CD4-positive, CD25-positive, alpha-beta regulatory T cell (primary cell): ENCODE data around the gene DHRS7B. TPM values are rescaled to one million over a fixed set of nuclear protein-coding genes. Genes with fewer than 3 reads are reported as not detected.

Experiments
- ATAC-seq, 2 donors: fragments of 150-1000 bp; cut with Tn5 transposase; one replicate each; pipeline ENCODE4 v1.10.0; 2021; ENCODE audit warnings: low read depth in 2 of 2, moderate number of reproducible peaks in 2 of 2, moderate library complexity in 1 of 2
- DNase-seq, 3 donors: peaks; one replicate each; pipeline versions ENCODE4 v3.0.0 to v3.0.0-alpha.2; 2012 to 2022; ENCODE audit warnings: mixed read lengths in 1 of 3
- H3K27ac ChIP-seq: one replicate; pipeline ENCODE4 v1.7.0; 2013; ENCODE audit warnings: mild to moderate bottlenecking, low read length; ENCODE audit not compliant: insufficient read depth, poor library complexity, severe bottlenecking
- H3K27me3 ChIP-seq: one replicate; pipeline ENCODE4 v1.7.0; 2013; ENCODE audit warnings: low read length; ENCODE audit not compliant: control insufficient read depth, insufficient read depth
- H3K36me3 ChIP-seq: one replicate; pipeline ENCODE4 v1.7.0; 2013; ENCODE audit warnings: mild to moderate bottlenecking, low read length, moderate library complexity; ENCODE audit not compliant: control insufficient read depth, insufficient read depth
- H3K4me1 ChIP-seq: 2 replicates; pipeline ENCODE4 v1.7.0; 2013; ENCODE audit warnings: mild to moderate bottlenecking, low read length; ENCODE audit not compliant: insufficient read depth, control insufficient read depth, poor library complexity, severe bottlenecking
- H3K4me3 ChIP-seq: one replicate; pipeline ENCODE4 v1.7.0; 2013; ENCODE audit warnings: low read depth, mild to moderate bottlenecking, low read length, moderate library complexity
- H3K9me3 ChIP-seq, 2 experiments: 1 replicate in 1 of 2; 2 replicates in 1 of 2; pipeline ENCODE4 v1.7.0; 2013; ENCODE audit warnings: low read length in 2 of 2, mild to moderate bottlenecking in 1 of 2, moderate library complexity in 1 of 2; ENCODE audit not compliant: control insufficient read depth in 2 of 2
- H3K27ac Mint-ChIP-seq, 3 donors: one replicate each; pipeline ENCODE4 v1.8.0; 2020 to 2022; ENCODE audit warnings: mild to moderate bottlenecking in 3 of 3, mixed read lengths in 3 of 3, moderate library complexity in 2 of 3
- H3K27me3 Mint-ChIP-seq: one replicate; pipeline ENCODE4 v1.8.0; 2022; ENCODE audit warnings: mild to moderate bottlenecking, mixed read lengths
- H3K36me3 Mint-ChIP-seq: one replicate; pipeline ENCODE4 v1.8.0; 2020; ENCODE audit warnings: mixed read lengths
- H3K4me1 Mint-ChIP-seq, 4 donors: one replicate each; pipeline ENCODE4 v1.8.0; 2020 to 2022; ENCODE audit warnings: mixed read lengths in 4 of 4, mild to moderate bottlenecking in 1 of 4
- H3K4me3 Mint-ChIP-seq, 4 donors: one replicate each; pipeline ENCODE4 v1.8.0; 2020 to 2022; ENCODE audit warnings: mild to moderate bottlenecking in 4 of 4, mixed read lengths in 4 of 4, moderate library complexity in 3 of 4
- H3K9me3 Mint-ChIP-seq, 7 donors: one replicate each; pipeline ENCODE4 v1.8.0; 2020 to 2022; ENCODE audit warnings: mixed read lengths in 7 of 7, mild to moderate bottlenecking in 3 of 7, moderate library complexity in 2 of 7
- polyA plus RNA-seq, 4 donors: library from polyadenylated mRNA; unstranded; fragments of 300-500 nt; fragmentation: Illumina TruSeq; gene quantifications; one replicate each; pipeline ENCODE4 v1.2.3, GENCODE V29; 2021
- total RNA-seq: library from RNA; stranded (reverse); gene quantifications from one replicate; pipeline ENCODE4 v1.2.3, GENCODE V29; 2022

The DHRS7B gene
- total and polyA plus RNA-seq, 5 donors from 2014 or later: 7.6 to 17.2 (median 12.2) TPM

DNA sequence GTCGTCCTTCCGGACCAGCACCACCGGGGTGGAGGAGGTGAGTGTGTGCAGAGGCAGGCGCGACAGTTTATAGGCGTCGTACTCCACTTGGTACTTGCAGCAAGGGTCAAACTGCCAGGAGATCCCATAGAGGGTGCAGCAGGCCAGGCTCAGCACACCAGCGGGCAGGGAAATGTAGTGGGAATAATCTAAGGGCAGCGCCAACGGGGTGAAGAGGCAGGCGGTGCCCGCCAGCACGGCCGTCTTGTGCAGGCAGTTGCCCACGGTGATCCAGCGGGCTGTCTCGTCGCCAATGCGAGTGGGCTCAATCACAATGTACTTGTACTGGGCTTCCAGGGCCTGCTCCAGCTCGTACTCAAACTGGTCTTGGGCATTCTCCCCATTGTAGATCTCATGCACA, 71.6 kb downstream of the DHRS7B start:
- no peak for ATAC-seq
- peaks cover 34% of the 10 kb centered on the region for H3K36me3 ChIP-seq
- no peaks in the 10 kb centered on the region for H3K9me3 ChIP-seq
- H3K27me3 ChIP-seq: no peaks in the 10 kb centered on the region
- no peaks in the 10 kb centered on the region for H3K9me3 Mint-ChIP-seq
- H3K4me3 ChIP-seq: no peak overlapping the region
- H3K4me3 Mint-ChIP-seq: no peak overlapping the region
- H3K4me1 ChIP-seq: no peaks in the 10 kb centered on the region
- H3K27me3 Mint-ChIP-seq: no peaks in the 10 kb centered on the region
- DNase-seq: no peak
- H3K4me1 Mint-ChIP-seq: peaks cover 0 to 25% (median 9%) of the 10 kb centered on the region in 4 donors
- H3K27ac ChIP-seq: no peak overlapping the region
- peaks cover 30% of the 10 kb centered on the region for H3K36me3 Mint-ChIP-seq
- peak overlapping the region in 1 of 3 donors; percentile 53 for H3K27ac Mint-ChIP-seq

DNA sequence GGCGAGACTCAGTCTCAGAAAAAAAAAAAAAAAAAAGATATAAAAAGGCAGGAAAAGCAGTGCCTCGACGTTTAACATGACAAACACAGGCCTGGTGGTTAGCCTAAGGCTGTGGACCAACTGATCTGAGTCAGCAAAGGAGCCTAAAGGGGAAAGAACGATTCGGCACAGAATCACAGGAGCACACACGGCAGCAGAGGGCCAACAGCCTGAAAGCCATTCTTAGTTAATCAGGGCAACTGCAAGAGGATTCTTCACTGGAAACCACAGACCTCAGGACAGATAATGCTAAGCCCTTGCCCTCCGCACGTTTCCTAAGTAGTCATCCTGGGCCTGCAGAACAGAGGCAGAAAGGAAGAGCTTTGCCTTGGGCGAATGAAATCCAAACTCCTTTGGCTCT, 72.5 kb downstream of the DHRS7B start:
- Mint-ChIP-seq H3K4me1 (peaks cover 0 to 27% (median 10%) of the 10 kb centered on the region in 4 donors), H3K36me3 (peaks cover 26% of the 10 kb centered on the region)
- H3K27ac ChIP-seq: no peak overlapping the region

DNA sequence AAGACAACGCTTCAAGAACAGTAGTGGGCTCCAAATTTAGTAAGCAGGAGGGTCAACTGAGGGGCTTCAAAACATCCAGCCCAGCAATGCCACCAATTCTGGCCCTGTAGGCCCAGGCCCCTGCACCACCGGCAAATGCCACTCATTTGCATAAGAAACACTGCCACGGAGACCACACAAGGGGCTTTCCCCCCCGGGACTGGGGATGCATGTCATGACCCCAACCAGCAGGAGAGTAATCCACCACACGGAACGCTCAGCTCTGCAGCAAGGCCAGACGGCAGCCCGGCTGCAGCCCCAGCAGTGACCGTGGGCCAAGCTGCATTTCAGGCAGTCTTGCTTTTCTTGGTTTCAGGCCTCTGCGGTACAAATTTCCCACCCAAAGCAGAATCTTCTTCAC, 73.1 kb downstream of the DHRS7B start:
- Histone ChIP-seq H3K27me3 (no peaks in the 10 kb centered on the region), H3K4me3 (no peak overlapping the region), H3K9me3 (no peaks in the 10 kb centered on the region), H3K27ac (no peak overlapping the region), H3K4me1 (no peaks in the 10 kb centered on the region), H3K36me3 (peaks cover 37% of the 10 kb centered on the region)
- DNase-seq (no peak), ATAC-seq (no peak)
- peaks cover 22% of the 10 kb centered on the region for H3K36me3 Mint-ChIP-seq
- no peak overlapping the region for H3K27ac Mint-ChIP-seq
- H3K27me3 Mint-ChIP-seq: no peaks in the 10 kb centered on the region
- peaks cover 0 to 30% (median 11%) of the 10 kb centered on the region in 4 donors for H3K4me1 Mint-ChIP-seq
- H3K4me3 Mint-ChIP-seq: no peak overlapping the region
- H3K9me3 Mint-ChIP-seq: no peaks in the 10 kb centered on the region

More for the DNA sequence above, 72.5 kb downstream of the DHRS7B start:
- no peaks in the 10 kb centered on the region for H3K27me3 Mint-ChIP-seq
- H3K4me3 Mint-ChIP-seq: no peak overlapping the region
- no peak overlapping the region for H3K27ac Mint-ChIP-seq
- H3K9me3 Mint-ChIP-seq: no peaks in the 10 kb centered on the region
- Histone ChIP-seq H3K36me3 (peaks cover 34% of the 10 kb centered on the region), H3K4me3 (no peak overlapping the region), H3K9me3 (no peaks in the 10 kb centered on the region), H3K27me3 (no peaks in the 10 kb centered on the region), H3K4me1 (no peaks in the 10 kb centered on the region)
- no peak for ATAC-seq
- no peak for DNase-seq

DNA sequence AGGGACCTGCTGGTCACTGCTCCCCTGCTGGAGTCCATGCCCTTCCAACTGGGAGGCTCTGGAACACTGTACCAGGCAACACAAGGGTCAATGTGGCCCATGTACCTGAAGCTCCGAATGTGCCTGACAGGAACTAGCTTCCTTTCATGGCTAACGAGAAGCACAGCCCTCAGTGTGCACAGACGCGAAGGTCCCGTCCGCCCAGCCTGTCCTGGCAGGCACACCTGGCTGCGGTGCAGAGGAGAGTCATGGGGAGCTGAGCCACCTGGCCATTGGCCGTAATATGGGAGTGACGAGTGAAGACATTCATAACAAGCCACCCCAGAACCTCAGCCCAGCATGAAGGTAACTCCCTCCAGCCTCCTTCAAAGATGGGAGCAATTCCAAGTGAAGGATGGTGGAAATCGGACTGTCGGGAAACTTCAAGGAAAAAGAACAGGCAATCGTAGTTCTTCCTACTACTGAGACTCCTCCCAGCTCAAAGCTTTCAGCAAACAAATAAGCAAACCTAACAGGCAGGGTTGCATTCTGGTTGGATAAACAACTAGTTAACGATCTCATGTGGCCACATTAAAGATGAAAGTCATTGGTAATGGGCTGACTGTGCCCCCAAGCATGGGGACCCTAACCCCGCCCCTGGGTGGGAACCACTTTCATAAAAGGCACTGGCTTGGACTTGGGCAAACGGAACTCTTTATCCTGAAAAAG, 74.0 kb downstream of the DHRS7B start:
- Histone ChIP-seq H3K4me1 (peaks cover 4% of the 10 kb centered on the region), H3K9me3 (no peaks in the 10 kb centered on the region), H3K27ac (no peak overlapping the region), H3K36me3 (peaks cover 40% of the 10 kb centered on the region), H3K4me3 (no peak overlapping the region), H3K27me3 (no peaks in the 10 kb centered on the region)
- DNase-seq: no peak
- Mint-ChIP-seq H3K4me3 (peak overlapping the region in 1 of 4 donors; percentile 24), H3K4me1 (peaks cover 0 to 38% (median 17%) of the 10 kb centered on the region in 4 donors), H3K9me3 (no peaks in the 10 kb centered on the region), H3K27ac (peak overlapping the region in 1 of 3 donors; percentile 45), H3K27me3 (no peaks in the 10 kb centered on the region), H3K36me3 (peaks cover 22% of the 10 kb centered on the region)
- no peak for ATAC-seq

DNA sequence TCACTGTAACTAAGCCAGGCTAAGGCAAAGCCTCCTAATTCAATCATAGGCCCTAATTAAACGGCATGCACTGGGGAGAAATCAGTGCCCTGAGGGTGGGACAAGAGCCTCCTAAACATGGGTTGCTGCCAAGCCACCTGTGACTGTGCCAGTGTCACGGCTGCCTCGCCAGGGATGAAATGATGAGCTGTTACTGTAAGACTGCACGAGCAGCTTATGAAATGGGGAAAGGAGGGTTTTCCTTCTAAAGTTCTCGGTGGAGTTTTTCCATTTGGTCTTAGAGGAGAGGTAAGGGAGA, 74.5 kb downstream of the DHRS7B start:
- DNase-seq: no peak
- peaks cover 36% of the 10 kb centered on the region for H3K36me3 ChIP-seq
- Mint-ChIP-seq H3K36me3 (peaks cover 22% of the 10 kb centered on the region), H3K4me3 (peak overlapping the region in 1 of 4 donors; percentile 24), H3K27me3 (no peaks in the 10 kb centered on the region), H3K27ac (peak overlapping the region; percentile 45 to 82 (median 51)), H3K9me3 (no peaks in the 10 kb centered on the region), H3K4me1 (peaks cover 0 to 40% (median 21%) of the 10 kb centered on the region in 4 donors)
- ATAC-seq: no peak
- peaks cover 4% of the 10 kb centered on the region for H3K4me1 ChIP-seq
- H3K9me3 ChIP-seq: no peaks in the 10 kb centered on the region
- no peak overlapping the region for H3K4me3 ChIP-seq
- H3K27ac ChIP-seq: no peak overlapping the region
- H3K27me3 ChIP-seq: no peaks in the 10 kb centered on the region

DNA sequence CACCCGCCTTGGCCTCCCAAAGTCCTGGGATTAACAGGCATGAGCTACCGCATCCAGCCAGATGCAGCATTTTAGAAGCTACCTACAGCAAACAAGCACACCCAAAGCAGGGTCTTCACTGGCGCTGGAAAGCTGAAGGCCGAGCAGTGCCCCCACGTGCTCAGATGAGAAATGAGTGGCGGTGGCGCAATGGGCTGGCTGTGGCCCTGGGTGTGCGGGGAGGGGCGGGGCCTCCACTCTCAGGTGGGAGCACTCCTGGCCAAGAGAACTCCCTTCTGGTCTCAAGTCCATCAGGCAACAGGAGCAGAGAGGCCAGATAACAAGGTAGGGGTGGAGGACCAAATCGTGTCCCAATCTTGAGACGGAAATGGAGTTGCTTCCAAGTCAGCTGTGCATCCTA, 75.1 kb downstream of the DHRS7B start:
- Histone ChIP-seq H3K4me1 (peaks cover 9% of the 10 kb centered on the region), H3K9me3 (no peaks in the 10 kb centered on the region), H3K36me3 (peaks cover 33% of the 10 kb centered on the region), H3K4me3 (no peak overlapping the region), H3K27ac (no peak overlapping the region), H3K27me3 (no peaks in the 10 kb centered on the region)
- DNase-seq (no peak), ATAC-seq (no peak)
- peaks cover 17% of the 10 kb centered on the region for H3K36me3 Mint-ChIP-seq
- no peaks in the 10 kb centered on the region for H3K9me3 Mint-ChIP-seq
- H3K4me1 Mint-ChIP-seq: peaks cover 0 to 40% (median 19%) of the 10 kb centered on the region in 4 donors
- no peak overlapping the region for H3K27ac Mint-ChIP-seq
- no peak overlapping the region for H3K4me3 Mint-ChIP-seq
- no peaks in the 10 kb centered on the region for H3K27me3 Mint-ChIP-seq

DNA sequence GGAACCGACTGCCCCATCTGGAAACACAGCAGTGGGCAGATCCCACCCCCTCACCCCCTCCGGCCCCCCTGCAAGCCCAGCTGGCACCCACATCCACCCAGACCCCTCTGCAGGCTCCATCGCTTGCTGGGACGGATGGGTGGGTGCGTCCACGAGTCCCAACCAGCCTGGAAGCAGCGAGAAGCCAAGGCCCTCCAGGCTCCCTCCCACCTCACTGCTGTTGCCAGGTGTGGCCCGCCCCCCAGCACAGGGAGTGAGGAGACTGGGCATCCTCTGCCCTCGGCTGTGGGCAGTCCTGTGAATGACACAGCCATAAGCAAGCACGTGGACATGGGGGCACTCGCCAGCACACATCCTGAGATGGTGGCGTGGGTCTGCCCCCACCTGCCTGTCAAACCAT, 75.7 kb downstream of the DHRS7B start:
- H3K4me1 Mint-ChIP-seq: peaks cover 0 to 38% (median 18%) of the 10 kb centered on the region in 4 donors

DNA sequence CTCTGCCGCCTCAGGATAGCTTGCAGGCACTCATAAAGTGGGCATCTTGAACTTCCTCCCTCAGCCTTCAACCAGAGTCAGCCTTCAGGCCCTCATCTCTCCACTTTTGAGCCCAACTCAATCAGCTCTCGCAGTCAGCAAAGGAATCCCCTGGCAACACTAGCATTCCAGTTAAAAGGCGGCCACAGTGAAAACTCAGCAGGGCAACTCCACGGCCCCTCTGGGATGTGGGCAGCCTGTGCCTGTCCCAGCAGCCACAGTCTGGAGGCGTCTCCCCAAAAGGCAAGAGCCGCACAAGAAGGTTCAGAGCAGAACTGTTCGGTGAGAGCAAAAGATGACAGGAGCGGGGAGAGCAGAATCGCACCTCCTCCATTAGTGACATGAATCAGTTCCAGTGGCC, 78.2 kb downstream of the DHRS7B start:
- Mint-ChIP-seq H3K4me3 (peak overlapping the region in 1 of 4 donors; percentile 15), H3K27me3 (no peaks in the 10 kb centered on the region), H3K9me3 (no peaks in the 10 kb centered on the region), H3K27ac (peak overlapping the region in 2 of 3 donors; percentile 69 to 76), H3K4me1 (peaks cover 0 to 43% (median 18%) of the 10 kb centered on the region in 4 donors), H3K36me3 (peaks cover 4% of the 10 kb centered on the region)
- Histone ChIP-seq H3K27me3 (no peaks in the 10 kb centered on the region), H3K36me3 (peaks cover 25% of the 10 kb centered on the region), H3K27ac (no peak overlapping the region), H3K9me3 (no peaks in the 10 kb centered on the region), H3K4me3 (no peak overlapping the region), H3K4me1 (peaks cover 9% of the 10 kb centered on the region)
- ATAC-seq: no peak
- DNase-seq: no peak

More for the DNA sequence above, 75.7 kb downstream of the DHRS7B start:
- H3K36me3 Mint-ChIP-seq: peaks cover 12% of the 10 kb centered on the region
- DNase-seq (no peak), ATAC-seq (no peak)
- no peak overlapping the region for H3K27ac Mint-ChIP-seq
- no peaks in the 10 kb centered on the region for H3K9me3 ChIP-seq
- H3K36me3 ChIP-seq: peaks cover 27% of the 10 kb centered on the region
- H3K27me3 Mint-ChIP-seq: no peaks in the 10 kb centered on the region
- no peaks in the 10 kb centered on the region for H3K27me3 ChIP-seq
- peaks cover 9% of the 10 kb centered on the region for H3K4me1 ChIP-seq
- H3K27ac ChIP-seq: no peak overlapping the region
- no peaks in the 10 kb centered on the region for H3K9me3 Mint-ChIP-seq
- no peak overlapping the region for H3K4me3 Mint-ChIP-seq
- no peak overlapping the region for H3K4me3 ChIP-seq
